HK-2 (cell line): Measurements from ENCODE around the gene CCSER1.
"Not testable (repeated sequence)": the region's sequence is repeated elsewhere in the genome, so short reads cannot be mapped to it uniquely, and the experiment has no call there.

Source experiments
- DNase-seq: peaks from one replicate; pipeline ENCODE4 v3.0.0-alpha.2; 2018; ENCODE audit not compliant: unreplicated experiment

CCSER1 gene

GRCh38 chr4:91167864-91168653 lies 1040.9 kb downstream of the CCSER1 start:
- DNase-seq = not testable (repeated sequence)

- no peak for DNase-seq
These were observed 1043.6 kb downstream of the CCSER1 start for GRCh38 chr4:91170768-91171167.

GRCh38 chr4:91171217-91171616 lies 1044.0 kb downstream of the CCSER1 start:
- DNase-seq = no peak

GRCh38 chr4:91185061-91185460 lies 1057.9 kb downstream of the CCSER1 start:
- DNase-seq = not testable (repeated sequence)

- no peak for DNase-seq
These were observed 1071.8 kb downstream of the CCSER1 start for GRCh38 chr4:91198951-91199350.

GRCh38 chr4:91207535-91207934 lies 1080.3 kb downstream of the CCSER1 start:
- no peak for DNase-seq

GRCh38 chr4:91212211-91212610 lies 1085.0 kb downstream of the CCSER1 start:
- no peak for DNase-seq

- DNase-seq = not testable (repeated sequence)
These were observed 1090.7 kb downstream of the CCSER1 start for GRCh38 chr4:91217831-91218403.

GRCh38 chr4:91220315-91220714 lies 1093.1 kb downstream of the CCSER1 start:
- DNase-seq = no peak

GRCh38 chr4:91222014-91222413 lies 1094.8 kb downstream of the CCSER1 start:
- DNase-seq = no peak

GRCh38 chr4:91226867-91227266 lies 1099.7 kb downstream of the CCSER1 start:
- DNase-seq = no peak

- no peak for DNase-seq
These were observed 1101.5 kb downstream of the CCSER1 start for GRCh38 chr4:91228659-91229058.

- no peak for DNase-seq
These were observed 1106.0 kb downstream of the CCSER1 start for GRCh38 chr4:91233164-91233563.

GRCh38 chr4:91243132-91243531 lies 1115.9 kb downstream of the CCSER1 start:
- peak; percentile 2 for DNase-seq

- peak; percentile 9 for DNase-seq
These were observed 1128.8 kb downstream of the CCSER1 start for GRCh38 chr4:91256043-91256442.

GRCh38 chr4:91256751-91257150 lies 1129.6 kb downstream of the CCSER1 start:
- DNase-seq = no peak

- DNase-seq = no peak
These were observed 1130.5 kb downstream of the CCSER1 start for GRCh38 chr4:91257721-91258120.

GRCh38 chr4:91258326-91258725 lies 1131.1 kb downstream of the CCSER1 start:
- no peak for DNase-seq

- DNase-seq = no peak
These were observed 1140.3 kb downstream of the CCSER1 start for GRCh38 chr4:91267543-91267942.

- not testable (repeated sequence) for DNase-seq
These were observed 1141.3 kb downstream of the CCSER1 start for GRCh38 chr4:91268481-91268880.

- no peak for DNase-seq
These were observed 1141.7 kb downstream of the CCSER1 start for GRCh38 chr4:91268913-91269312.

- DNase-seq = no peak
These were observed 1152.7 kb downstream of the CCSER1 start for GRCh38 chr4:91279899-91280298.

GRCh38 chr4:91280551-91281290 lies 1153.5 kb downstream of the CCSER1 start:
- DNase-seq = no peak
